ENCODE measurements around the gene MEGF9.

Gene MEGF9

GRCh38 chr9:120603591-120603990 is 110.7 kb downstream of the MEGF9 start:
- in situ Hi-C loops (cut with MboI; ENCODE audit: low sequenced_read_pairs, unreplicated experiment) = no loop called here
- TF ChIP-seq CTCF (IDR thresholded peaks at IDR 0.05; ENCODE audit: borderline replicate concordance, control extremely low read depth, extremely low read depth, insufficient read depth, missing control alignments) = no peak
- DNase-seq (ENCODE audit: low spot score) = no peak

GRCh38 chr9:120603010-120603409 is 111.3 kb downstream of the MEGF9 start:
- TF ChIP-seq CTCF (IDR thresholded peaks at IDR 0.05; ENCODE audit: borderline replicate concordance, control extremely low read depth, extremely low read depth, insufficient read depth, missing control alignments) = no peak
- no peak for DNase-seq (ENCODE audit: low spot score)
- in situ Hi-C loops (cut with MboI; ENCODE audit: low sequenced_read_pairs, unreplicated experiment) = no loop called here

- in situ Hi-C loops (cut with MboI; ENCODE audit: low sequenced_read_pairs, unreplicated experiment) = no loop called here
- DNase-seq (ENCODE audit: low spot score) = no peak
Observed at GRCh38 chr9:120593955-120594277, 120.4 kb downstream of the MEGF9 start.

GRCh38 chr9:120593250-120593954 is 120.9 kb downstream of the MEGF9 start:
- in situ Hi-C loops (cut with MboI; ENCODE audit: low sequenced_read_pairs, unreplicated experiment) = no loop called here
- TF ChIP-seq CTCF (IDR thresholded peaks at IDR 0.05; ENCODE audit: borderline replicate concordance, control extremely low read depth, extremely low read depth, insufficient read depth, missing control alignments) = no peak

More at GRCh38 chr9:120593955-120594277, 120.4 kb downstream of the MEGF9 start:
- TF ChIP-seq CTCF (IDR thresholded peaks at IDR 0.05; ENCODE audit: borderline replicate concordance, control extremely low read depth, extremely low read depth, insufficient read depth, missing control alignments) = no peak

GRCh38 chr9:120592210-120592609 is 122.1 kb downstream of the MEGF9 start:
- in situ Hi-C loops (cut with MboI; ENCODE audit: low sequenced_read_pairs, unreplicated experiment) = no loop called here
- DNase-seq (ENCODE audit: low spot score) = no peak
- TF ChIP-seq CTCF (IDR thresholded peaks at IDR 0.05; ENCODE audit: borderline replicate concordance, control extremely low read depth, extremely low read depth, insufficient read depth, missing control alignments) = no peak

More at GRCh38 chr9:120593250-120593954, 120.9 kb downstream of the MEGF9 start:
- no peak for DNase-seq (ENCODE audit: low spot score)

- TF ChIP-seq CTCF (IDR thresholded peaks at IDR 0.05; ENCODE audit: borderline replicate concordance, control extremely low read depth, extremely low read depth, insufficient read depth, missing control alignments) = no peak
- in situ Hi-C loops (cut with MboI; ENCODE audit: low sequenced_read_pairs, unreplicated experiment) = no loop called here
- DNase-seq (ENCODE audit: low spot score) = no peak
Observed at GRCh38 chr9:120587328-120587727, 126.9 kb downstream of the MEGF9 start.

Measured in GM13976 (cell line).